Inferior parietal cortex (tissue), 1 donor: ENCODE measurements around the gene TUBA3D.
"Not testable (repeated sequence)": the region's sequence is repeated elsewhere in the genome, so short reads cannot be mapped to it uniquely, and the experiment has no call there.

ENCODE experiments used
- DNase-seq: peaks from one replicate; pipeline ENCODE4 v3.0.0-alpha.2; 2016; ENCODE audit errors: extremely low spot score

The TUBA3D gene

DNA sequence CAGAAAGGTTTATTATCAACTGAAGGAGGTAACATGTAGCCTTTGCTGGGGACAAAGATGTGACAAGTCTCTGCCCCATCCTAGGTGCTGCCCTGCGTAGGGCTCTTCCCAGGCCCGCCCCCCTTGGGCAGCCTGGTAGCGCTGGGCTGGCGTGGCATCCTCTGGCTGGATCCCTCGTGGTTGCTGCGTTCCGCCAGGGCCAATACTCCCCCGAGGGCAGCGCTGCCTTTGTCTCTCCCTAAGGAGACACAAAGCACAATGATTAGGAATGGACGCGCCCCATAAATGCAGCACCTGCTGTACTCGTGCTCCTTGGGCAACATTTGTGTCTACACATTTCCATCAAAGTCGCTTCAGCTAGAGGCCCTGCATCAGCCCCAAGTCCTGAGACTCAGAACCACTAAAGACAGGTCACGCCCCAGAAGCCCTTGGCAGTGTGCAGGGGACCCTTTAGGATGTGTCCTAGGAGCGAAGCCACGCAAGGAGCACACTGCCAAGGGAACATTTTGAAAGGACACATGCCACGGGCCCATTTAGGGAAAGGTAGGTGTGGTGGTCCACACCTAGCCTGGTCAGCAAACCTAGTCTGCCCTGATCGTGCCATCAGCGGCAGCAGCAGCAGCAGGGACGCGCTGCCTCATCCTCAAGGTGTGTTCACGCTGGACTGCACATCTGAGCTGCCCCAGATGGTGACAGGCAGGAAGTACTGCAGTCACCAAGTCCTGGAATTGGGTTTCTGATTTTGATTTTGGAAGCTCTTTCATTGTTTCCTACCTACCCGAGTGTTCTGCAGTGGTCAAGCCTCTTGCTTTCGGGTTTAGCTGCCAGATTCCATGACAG lies 8.3 kb downstream of the TUBA3D start:
- not testable (repeated sequence) for DNase-seq

DNA sequence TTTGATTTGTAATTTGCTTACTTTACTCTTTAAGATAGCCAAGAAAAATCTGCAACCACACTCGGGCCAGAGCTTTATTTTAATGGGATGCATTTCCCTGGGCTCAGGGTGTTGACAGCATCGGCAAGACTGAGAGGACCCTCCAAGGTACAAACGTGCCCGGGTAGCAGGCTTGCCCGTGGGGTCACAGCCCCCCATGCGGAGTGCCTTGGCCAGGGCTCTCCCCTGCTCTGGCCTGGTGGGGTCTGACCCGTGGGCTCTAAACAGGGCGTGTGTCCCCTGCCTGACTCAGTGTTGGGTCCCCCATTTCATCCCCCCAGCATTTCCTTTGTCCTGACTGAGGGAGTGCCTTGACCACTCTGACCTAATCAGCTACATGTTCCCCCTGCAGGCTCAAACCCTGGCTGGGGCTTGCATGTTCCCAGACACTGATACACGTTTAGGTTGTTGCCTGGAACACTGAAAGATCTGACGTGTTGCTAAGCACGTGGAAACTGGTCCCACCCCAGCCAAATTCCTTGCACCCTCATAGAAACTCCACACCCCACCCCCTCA lies 9.1 kb downstream of the TUBA3D start:
- not testable (repeated sequence) for DNase-seq

DNA sequence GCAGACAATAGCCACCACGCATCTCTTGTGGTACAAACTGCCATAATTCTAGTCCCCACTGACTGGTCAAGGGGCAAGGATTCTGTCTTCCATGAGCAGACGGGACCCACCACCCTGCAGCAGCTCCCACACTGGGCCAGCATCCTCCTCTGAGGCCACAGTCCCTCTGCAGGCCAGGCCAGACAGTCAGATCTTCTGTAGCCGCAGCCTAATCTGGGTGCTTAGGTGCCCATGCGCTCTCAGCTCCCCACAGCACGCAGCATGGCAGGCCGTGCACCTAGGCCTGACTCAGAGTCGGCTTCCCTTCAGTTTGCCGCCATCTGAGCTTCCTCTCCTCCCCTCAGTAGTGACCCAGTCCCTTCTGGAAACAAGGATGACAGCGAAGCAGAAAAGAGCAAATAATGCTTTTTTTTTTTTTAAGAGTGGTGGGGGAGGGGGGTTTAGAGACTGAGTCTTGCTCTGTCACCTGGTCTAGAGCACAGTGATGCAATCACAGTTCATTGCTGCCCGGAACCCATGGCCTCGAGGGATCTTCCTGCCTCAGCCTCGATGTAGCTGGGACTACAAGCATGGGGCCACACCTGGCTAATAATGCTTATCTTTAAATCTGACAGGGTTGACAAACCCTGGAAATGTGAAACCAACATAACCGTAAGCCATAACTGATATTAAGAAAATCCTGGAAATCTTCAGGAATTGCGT lies 10.4 kb downstream of the TUBA3D start:
- DNase-seq, result not testable (repeated sequence)

DNA sequence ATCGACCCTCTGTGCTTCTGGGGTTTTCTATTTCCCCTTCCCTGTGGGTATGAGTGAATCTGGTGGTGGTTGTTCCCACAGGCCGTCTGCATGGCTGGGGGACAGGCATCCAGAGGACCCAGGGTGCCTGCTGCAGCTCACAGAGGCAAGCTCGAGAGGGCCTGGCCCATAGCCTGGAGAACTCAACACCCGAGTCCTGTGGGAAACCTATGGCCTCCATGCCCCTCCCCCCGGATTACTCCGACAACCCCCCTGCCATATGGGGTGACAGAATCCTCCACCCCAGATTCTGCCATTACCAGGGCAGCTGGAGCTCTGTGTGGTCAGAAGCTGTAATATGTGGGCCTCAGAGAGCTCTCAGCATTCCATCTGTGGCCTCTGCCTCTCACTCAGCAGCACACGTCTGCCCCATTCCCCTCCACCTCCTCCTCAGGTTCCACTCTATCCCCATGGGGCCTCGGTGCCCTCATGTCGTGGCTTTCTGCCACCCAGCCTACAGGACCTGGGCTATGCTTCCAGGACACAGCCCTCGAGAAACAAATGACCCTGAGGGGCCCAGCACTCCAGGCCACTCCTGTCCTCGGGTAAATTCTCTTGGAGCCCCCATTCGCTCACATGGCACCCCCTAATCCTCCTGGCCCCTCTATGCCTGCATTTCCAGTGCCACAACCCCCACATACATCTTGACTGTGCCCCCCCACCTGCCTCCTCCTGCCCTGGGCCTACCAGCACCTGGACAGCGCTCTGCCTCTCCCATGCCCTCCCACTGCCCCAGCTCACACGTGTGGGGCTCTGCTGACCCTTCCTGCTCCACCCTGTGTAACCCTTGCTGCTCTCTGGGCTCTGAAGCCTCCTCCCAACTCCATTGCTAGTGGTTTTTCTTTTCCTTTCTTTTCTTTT lies 12.6 kb downstream of the TUBA3D start:
- DNase-seq, result no peak

DNA sequence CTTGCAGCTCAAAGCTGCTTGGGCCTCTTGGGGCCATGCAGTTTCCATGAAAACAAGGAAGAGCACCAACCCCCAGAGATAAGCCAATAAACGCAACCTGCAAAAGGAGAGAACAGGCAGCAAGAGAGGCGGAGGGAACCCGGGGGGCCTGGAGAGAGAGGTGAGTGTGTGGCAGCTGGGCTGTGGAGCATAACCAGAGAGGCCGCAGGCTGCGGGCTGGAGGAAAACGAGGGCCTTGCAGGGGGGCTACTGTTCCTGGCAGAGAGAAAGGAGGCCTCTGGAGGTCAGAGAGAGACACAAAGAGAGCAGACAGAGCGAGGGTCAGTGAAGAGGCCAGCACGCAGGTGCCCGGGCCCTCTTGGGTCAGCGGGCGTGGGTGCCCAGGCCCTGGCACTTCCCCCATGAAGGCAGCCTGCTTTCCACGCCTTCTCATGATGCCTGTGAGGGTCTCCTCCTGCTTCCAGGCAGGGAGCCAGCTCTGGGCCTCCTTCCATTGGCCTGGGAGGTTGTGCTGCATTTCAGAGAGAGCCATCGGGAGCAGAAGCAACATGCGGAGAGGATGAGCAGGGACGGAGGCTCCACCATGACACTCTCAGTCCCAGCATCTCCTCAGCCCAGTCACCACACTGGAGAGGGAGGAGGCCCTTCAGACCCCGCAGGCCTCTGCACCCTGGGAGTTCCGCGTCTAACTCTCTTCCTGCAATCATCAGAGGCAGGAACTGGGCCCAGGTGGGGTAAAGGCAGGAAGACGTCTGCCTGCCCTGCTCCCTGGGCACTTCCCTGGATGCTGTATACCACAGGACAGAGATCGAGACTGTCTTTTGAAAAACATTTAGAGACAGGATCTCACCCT lies 14.9 kb downstream of the TUBA3D start:
- not testable (repeated sequence) for DNase-seq

DNA sequence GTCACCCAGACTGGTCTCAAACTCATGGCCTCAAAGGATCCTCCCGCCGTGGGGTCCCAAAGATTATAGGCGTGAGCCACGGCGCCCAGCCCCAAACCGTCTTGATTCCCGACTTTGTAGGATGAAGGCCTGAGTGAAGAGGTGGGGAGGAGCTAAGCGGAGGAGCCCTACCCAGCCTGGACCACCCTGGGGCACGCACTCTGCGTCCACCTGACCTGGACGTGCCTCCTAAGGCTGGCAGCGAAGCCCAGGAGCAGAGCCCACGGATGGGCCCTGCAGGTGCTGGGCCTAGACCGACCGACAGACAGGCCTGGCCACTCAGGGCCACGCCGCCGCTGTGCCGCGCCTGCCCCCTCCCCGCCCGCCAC lies 15.5 kb downstream of the TUBA3D start:
- DNase-seq, result not testable (repeated sequence)

DNA sequence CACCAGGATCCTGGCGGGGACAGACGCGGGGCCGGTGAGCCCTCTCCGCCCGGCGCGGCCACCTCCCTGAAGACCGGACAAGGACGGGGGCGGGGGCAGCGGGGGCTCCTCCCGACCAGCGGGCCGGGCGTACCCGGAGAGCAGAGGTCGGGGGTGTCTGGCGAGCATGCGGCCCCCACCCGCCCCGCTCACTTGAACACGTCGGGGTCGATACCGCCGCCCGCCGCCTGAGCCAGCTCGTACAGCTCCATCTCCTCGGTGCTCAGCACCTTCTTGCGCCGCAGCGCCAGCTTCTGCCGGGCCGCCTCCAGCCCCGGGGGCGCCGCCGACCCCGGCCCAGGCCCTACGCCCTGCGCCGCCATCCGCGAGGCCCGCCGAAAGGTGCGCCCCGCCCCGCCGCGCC lies 16.1 kb downstream of the TUBA3D start, which contains the start of gene MZT2A:
TSS of gene MZT2A (minus strand) at position 383 of the 403 bp plus-strand sequence. CDS start at position 362, 21 bp downstream.
- not testable (repeated sequence) for DNase-seq

DNA sequence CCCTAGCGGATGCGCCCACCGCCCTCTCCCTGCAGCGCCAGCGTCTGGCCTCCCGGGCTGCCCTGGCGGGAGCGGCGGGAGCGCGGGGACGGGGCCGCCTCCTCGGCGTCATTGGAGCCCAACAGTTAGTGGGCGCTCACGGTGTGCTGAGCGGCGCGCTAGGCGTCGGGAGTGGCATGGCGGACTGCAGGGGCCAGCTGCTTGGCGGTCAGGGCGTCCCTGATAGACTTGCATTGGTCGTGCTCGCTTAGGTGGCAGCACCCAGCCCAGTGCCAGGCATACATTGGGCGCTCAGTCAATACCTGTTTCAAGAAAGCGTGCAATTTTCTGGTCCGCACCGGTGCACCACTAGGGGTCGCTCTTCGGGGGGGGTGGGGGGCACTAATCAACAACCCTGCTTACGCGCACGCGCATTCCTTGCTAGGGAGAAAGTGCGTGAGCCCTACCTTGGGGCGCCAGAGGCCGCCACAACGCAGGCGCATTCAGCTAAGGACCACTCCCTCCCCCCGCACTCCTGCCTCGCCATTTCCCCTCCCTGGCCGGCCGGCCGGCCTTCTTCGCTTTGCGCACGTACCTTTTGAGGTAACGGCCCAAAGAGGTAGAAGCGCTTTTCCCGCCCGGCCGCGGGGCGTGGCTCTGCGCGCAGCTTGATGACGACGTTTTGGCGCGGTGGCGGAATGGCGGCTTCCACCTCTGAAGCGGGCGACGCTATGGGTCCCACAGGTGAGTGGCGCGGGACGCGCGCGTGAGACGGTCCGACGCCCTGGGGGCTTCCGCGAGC lies 16.7 kb downstream of the TUBA3D start:
- DNase-seq, result peak; percentile 92

DNA sequence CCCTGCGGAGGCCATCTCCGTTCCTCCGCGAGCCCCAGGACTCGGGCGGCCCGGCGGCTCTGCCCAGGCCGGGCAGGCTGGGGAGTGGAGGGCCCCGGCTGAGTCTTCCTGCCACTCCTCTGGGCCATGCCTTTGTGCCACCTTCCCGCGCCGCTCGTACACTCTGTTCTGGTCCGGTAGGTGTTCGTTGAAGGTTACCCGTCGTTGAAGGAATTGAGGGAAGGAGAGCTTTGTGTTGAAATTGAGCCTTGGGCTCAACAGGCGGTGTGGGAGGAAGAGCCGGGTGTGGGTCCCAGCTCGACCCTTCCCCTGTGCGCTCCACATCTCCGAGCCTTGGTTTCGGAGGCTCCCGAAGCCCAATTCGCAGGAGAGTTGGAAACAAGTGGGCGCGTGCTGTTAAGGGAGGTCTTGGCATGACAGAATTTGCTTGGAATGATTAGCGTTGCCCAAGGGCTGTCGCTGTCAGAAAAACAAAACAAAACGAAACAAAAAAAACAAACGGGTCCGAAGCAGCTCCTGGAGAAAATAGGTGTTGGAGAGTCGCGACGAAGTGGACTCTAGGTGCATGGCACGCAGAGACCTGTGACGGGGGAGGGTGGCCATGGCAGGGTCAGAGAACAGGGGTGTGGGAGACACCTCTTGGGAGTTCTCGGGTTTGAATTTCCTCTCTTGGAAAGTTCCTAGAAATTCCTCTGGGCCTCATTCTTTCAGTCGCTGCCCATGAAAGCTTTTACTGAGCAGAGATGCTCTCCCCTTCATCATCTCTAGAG lies 17.5 kb downstream of the TUBA3D start:
- no peak for DNase-seq

DNA sequence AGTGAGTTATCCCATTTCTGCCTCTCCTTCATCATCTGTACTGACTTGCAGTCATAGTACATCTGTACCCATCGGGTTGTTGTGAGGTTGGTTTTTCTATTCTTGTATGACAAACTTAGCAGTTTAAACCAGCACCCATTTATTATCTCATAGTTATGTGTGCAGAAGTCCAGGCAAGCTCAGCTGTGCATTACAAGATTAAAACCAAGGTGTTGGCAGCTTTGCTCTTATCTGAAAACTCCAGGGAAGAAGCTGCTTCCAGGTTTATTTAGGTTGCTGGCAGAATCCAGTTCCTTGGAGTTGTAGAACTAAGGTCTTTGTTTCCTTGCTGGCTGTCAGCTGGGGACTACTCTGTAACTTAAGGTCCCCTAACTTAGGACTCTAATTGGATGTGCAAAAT lies 19.6 kb downstream of the TUBA3D start:
- not testable (repeated sequence) for DNase-seq

DNA sequence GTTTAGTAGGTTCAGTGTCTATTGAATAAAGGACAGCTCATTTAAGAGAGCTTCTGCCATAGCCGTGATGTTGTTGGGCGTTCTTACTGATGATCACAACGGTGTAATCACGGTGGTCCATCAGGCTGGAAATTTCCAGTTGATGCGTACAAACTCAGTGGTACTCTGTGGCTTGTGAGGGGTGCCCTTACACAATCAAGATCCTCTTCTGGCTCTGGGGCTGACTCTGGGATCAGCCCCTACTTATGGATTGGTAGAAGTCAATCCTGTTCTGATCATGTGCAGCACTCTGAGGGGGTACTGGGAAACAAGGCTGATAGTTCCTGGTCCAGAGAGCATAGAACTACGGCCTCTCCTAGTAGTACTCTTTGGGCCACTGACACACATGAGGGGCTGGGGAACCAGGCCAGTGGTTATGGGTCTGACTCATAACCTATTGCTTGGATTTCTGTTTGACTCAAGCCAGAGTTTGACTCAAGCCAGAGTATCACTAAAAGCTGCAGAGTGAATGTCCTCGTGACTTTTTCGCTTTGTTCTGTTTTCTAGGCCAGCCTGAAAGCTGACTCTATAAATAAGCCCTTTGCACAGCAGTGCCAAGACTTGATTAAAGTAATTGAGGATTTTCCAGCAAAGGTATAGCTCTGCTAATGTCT lies 22.5 kb downstream of the TUBA3D start:
- DNase-seq, result not testable (repeated sequence)

DNA sequence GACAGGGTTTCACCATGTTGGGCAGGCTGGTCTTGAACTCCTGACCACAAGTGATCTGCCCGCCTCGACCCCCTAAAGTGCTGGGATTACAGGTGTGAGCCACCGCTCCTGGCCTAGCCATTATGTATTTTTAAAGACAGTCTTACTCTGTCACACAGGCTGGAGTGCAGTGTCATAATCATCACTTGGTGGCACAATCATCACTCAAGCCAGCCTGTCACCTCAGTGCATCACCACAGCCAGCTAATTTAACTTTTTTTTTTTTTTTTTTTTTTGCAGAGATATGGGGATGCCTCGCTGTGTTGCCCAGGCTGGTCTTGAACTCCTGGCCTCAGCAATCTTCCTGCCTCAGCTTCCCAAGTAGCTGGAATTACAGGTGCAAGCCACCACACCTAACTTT lies 27.7 kb downstream of the TUBA3D start:
- not testable (repeated sequence) for DNase-seq

DNA sequence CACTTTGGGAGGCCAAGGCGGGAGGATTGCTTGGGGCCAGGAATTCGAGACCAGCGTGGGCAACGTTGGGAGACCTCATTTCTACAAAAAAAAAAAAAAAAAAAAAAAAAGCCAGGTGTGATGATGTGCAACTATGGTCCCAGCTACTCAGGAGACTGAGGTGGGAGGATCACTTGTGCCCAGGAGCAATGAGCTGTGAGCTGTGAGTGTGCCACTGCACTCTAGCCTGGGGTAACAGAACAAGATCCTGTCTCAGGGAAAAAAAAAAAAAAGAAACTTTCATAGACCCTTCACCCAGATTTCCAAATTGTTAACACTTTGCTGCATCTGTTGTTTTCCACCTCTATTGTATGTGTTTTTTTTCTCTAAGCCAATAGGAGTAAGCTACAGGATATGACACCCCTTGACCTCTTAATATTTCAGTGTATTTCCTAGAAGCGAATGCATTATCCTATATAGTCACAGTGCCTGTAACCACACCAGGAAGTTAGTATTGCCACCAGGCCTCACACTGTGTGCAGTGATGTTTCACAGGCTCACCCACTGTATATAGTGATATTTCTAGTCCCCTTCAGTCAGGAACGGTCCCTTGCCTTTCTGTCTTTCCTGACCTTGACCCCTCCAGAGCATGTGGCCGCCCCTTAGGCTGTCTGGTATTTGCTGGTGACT lies 28.3 kb downstream of the TUBA3D start:
- not testable (repeated sequence) for DNase-seq

DNA sequence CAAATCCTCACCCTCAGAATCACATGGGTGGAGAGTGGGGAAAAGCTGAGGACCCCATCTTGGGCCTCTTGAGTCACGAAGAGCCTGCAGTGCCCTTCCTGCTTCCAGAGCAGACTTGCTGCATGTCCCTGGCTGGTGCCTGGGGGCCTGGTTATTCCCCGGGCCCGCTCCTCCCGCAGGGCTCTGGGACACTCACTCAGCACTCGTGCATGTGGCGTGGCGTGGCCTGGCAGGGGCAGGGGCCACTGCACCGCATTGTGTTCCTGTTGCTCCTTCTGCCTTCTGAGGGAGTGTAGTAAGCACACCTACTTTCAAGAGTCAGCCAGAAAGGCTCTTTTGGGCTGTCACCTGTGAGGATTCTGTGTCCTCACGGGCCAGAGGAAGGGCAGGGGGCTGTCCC lies 33.7 kb downstream of the TUBA3D start:
- DNase-seq, result no peak

DNA sequence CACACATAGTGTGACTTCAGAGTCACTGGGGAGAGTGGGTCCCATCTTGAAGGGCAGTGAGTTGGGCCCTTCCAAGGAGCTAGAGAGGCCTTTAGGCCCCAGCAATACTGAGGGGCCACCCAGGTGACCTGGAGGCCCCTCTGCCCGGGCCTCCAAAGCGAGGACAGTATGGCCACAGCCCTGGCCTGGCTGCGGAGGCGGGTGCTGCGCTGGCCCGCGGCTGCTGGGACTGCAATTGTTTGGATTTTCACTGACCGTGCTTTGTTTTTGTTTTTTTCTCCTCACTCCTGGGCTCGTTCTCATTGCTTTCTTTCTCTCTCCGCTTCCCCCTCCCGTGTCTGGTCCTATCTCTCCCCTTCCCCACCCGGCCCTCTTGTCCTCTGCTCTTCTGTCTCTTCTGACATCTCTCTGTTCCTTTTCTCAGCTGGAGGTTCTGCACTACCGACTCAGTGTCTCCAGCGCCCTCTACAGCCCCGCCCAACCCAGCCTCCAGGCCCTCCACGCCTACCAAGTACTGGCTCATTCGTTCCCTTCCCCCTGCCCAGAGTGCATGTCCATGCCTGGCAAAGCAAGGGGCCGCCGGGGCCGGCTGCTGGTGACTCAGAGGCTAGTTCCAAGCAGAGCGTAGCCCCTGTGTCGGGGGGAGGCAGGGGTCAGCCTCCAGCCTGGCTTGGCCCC lies 35.5 kb downstream of the TUBA3D start:
- DNase-seq, result not testable (repeated sequence)

DNA sequence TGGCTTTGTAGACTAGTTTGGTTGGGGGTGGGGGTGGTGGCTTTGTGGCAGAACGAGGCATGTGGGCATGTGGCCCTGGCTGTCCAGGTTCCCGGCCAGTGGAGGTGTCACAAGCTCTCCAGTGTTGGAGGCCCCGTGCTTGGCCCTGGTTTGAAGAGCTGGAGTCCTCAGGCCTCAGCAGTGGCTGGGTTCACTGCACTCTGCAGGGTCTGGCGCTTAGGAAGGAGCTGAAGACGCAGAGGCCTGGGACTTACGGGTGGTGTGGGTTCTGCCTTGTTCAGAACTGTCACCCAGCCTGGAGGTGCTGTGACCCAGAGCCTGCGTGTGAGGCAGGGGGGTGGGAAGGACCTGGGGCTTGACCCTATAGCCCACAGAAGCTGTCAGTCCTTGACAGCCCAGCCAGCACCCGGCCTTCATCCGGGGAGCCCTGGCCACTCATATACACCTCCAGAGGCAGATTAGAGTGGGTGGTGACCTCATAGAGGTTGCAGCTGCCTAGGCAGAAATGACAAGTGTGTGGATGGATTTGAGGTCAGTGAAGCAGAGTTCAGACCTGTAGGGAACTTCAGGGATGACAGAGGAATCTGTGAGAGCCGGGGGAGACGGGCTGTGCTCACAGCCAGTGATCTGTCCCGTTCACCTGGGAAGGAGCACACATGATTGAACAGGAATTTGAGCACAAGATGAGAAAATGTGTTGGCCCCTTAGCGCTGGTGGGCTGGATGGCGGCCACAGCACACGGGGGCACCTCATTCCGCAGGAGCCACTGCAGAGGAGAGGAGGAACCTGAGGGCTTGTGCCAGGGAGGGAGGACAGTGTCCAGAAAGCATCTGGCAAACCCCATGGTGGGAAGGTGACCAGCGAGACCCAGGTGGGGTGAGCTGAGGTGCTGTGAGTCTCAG lies 36.3 kb downstream of the TUBA3D start:
- DNase-seq, result not testable (repeated sequence)
